Stomach (tissue), 9 donors: ENCODE measurements around the gene REC8. TPM values are rescaled to one million over a fixed set of nuclear protein-coding genes. Genes with fewer than 3 reads are reported as not detected.

Experiments
- DNase-seq, 2 donors: peaks; one replicate each; pipeline versions ENCODE4 v3.0.0 to v3.0.0-alpha.2; 2013 to 2019
- H3K27ac ChIP-seq, 5 donors: fragments of 200-600 bp in 4 of 5; sonication (generic) in 4 of 5; one replicate each; pipeline ENCODE4 v1.5.1; 2013 to 2019; ENCODE audit warnings: mild to moderate bottlenecking in 1 of 5, moderate library complexity in 1 of 5
- H3K27me3 ChIP-seq, 3 donors: fragments of 200-600 bp; sonication (generic); one replicate each; pipeline ENCODE4 v1.5.1; 2017 to 2019; ENCODE audit warnings: mixed run types in 1 of 3
- H3K36me3 ChIP-seq, 4 donors: fragments of 200-600 bp; sonication (generic); 1 replicate in 3 of 4; 2 replicates in 1 of 4; pipeline ENCODE4 v1.5.1; 2016 to 2019
- H3K4me1 ChIP-seq, 4 donors: fragments of 200-600 bp; sonication (generic); one replicate each; pipeline ENCODE4 v1.5.1; 2016 to 2019
- H3K4me3 ChIP-seq, 4 donors: fragments of 200-600 bp; sonication (generic) in 3 of 4; one replicate each; pipeline ENCODE4 v1.5.1; 2016 to 2019; ENCODE audit warnings: mild to moderate bottlenecking in 1 of 4
- H3K9me3 ChIP-seq, 4 donors: fragments of 200-600 bp; sonication (generic); one replicate each; pipeline ENCODE4 v1.5.1; 2016 to 2019
- CTCF ChIP-seq, 7 experiments: fragments of 450-650 bp in 4 of 7; fragments of 200-600 bp in 3 of 7; sonication (generic) in 3 of 7; IDR thresholded peaks; one replicate each; pipeline ENCODE4 v1.5.1; 2016 to 2019; ENCODE audit warnings: antibody characterized with exemption in 7 of 7, control low read depth in 2 of 7, mild to moderate bottlenecking in 1 of 7
- EP300 ChIP-seq: sonication (generic); formaldehyde crosslinking; IDR thresholded peaks from one replicate; pipeline ENCODE4 v1.6.1; 2017; ENCODE audit warnings: antibody characterized with exemption
- POLR2A ChIP-seq, 4 donors: fragments of 450-650 bp; IDR thresholded peaks; one replicate each; pipeline ENCODE4 v1.6.1; 2016; ENCODE audit warnings: antibody characterized with exemption in 4 of 4, control low read depth in 2 of 4, mild to moderate bottlenecking in 1 of 4, moderate library complexity in 1 of 4
- POLR2AphosphoS5 ChIP-seq, 3 donors: sonication (generic); formaldehyde crosslinking; IDR thresholded peaks; one replicate each; pipeline ENCODE4 v1.6.1; 2016; ENCODE audit warnings: antibody characterized with exemption in 3 of 3
- WGBS, 5 donors: extraction: QIAGEN DNeasy Blood & Tissue Kit in 3 of 5; methylation state at CpG; one replicate each; pipeline versions ENCODE4 v1.1.5 to v1.1.7; 2013 to 2018; 5-methylcytosine and 5-hydroxymethylcytosine counted together
- intact Hi-C: fragments of 100-400 bp; cut with DNase I; formaldehyde crosslinking; loops from one replicate; pipeline ENCODE4 v1.15.1; 2023; ENCODE audit warnings: low total_unique reads
- polyA plus RNA-seq, 3 donors: library from polyadenylated mRNA; stranded (reverse); fragments of 200-250 nt; gene quantifications; one replicate each; pipeline ENCODE4 v1.2.3, GENCODE V29; 2013
- total RNA-seq, 5 donors: library from RNA; depleted of rRNA; stranded (reverse); fragments of >200 nt; gene quantifications; one replicate each; pipeline versions ENCODE4 v1.1.0 to v1.2.3, GENCODE V29; 2014 to 2016
- donor health status: healthy with polysubstance abuse.
- donor health status: Bipolar disorder and iron deficiency.
- donor health status: healthy.

The REC8 gene
- total and polyA plus RNA-seq, 8 donors: 14.5 to 122 (median 42.1) TPM

- intact Hi-C loops: no loop called here
- no peak overlapping the region for H3K4me3 ChIP-seq
- H3K36me3 ChIP-seq: peaks cover 38 to 87% (median 81%) of the 10 kb centered on the region in 4 donors
- no peaks in the 10 kb centered on the region for H3K9me3 ChIP-seq
- TF ChIP-seq EP300 (no peak), POLR2A (IDR thresholded peaks at IDR 0.05) (no peak), POLR2AphosphoS5 (IDR thresholded peaks at IDR 0.05) (no peak), CTCF (IDR thresholded peaks at IDR 0.05) (no peak)
- no peak overlapping the region for H3K27ac ChIP-seq
- H3K4me1 ChIP-seq: peaks cover 0 to 23% (median 19%) of the 10 kb centered on the region in 4 donors
- DNase-seq: no peak
- 82 to 92% (median 85%) methylated on average over 5 of the region's 5 CpGs for WGBS, 5 donors
- no peaks in the 10 kb centered on the region for H3K27me3 ChIP-seq
These were observed 4.7 kb downstream of the REC8 start for GRCh38 chr14:24176599-24176998.

- WGBS, 5 donors: 80 to 93% (median 84%) methylated on average over 10 to 12 of the region's 12 CpGs
- H3K36me3 ChIP-seq: peaks cover 42 to 93% (median 87%) of the 10 kb centered on the region in 4 donors
- no peaks in the 10 kb centered on the region for H3K9me3 ChIP-seq
- DNase-seq: no peak
- TF ChIP-seq POLR2AphosphoS5 (IDR thresholded peaks at IDR 0.05): no peak
- TF ChIP-seq EP300: no peak
- TF ChIP-seq POLR2A (IDR thresholded peaks at IDR 0.05): no peak
- TF ChIP-seq CTCF (IDR thresholded peaks at IDR 0.05): no peak
- H3K4me1 ChIP-seq: peaks cover 0 to 17% (median 13%) of the 10 kb centered on the region in 4 donors
- no peaks in the 10 kb centered on the region for H3K27me3 ChIP-seq
- no peak overlapping the region for H3K4me3 ChIP-seq
- no peak overlapping the region for H3K27ac ChIP-seq
- intact Hi-C loops: no loop called here
These were observed 5.4 kb downstream of the REC8 start for GRCh38 chr14:24177041-24177825.

GRCh38 chr14:24177891-24178290, 6.0 kb downstream of the REC8 start:
- H3K27ac ChIP-seq: no peak overlapping the region
- H3K27me3 ChIP-seq: no peaks in the 10 kb centered on the region
- peaks cover 47 to 99% (median 94%) of the 10 kb centered on the region in 4 donors for H3K36me3 ChIP-seq
- no peak for TF ChIP-seq POLR2AphosphoS5 (IDR thresholded peaks at IDR 0.05)
- no peak for TF ChIP-seq CTCF (IDR thresholded peaks at IDR 0.05)
- no peak for TF ChIP-seq EP300
- TF ChIP-seq POLR2A (IDR thresholded peaks at IDR 0.05): no peak
- 90 to 93% (median 92%) methylated on average over 12 to 14 of the region's 14 CpGs for WGBS, 5 donors
- DNase-seq: no peak
- intact Hi-C loops: no loop called here
- H3K9me3 ChIP-seq: no peaks in the 10 kb centered on the region
- H3K4me1 ChIP-seq: peaks cover 0 to 10% (median 6%) of the 10 kb centered on the region in 4 donors
- no peak overlapping the region for H3K4me3 ChIP-seq

- no peak for TF ChIP-seq CTCF (IDR thresholded peaks at IDR 0.05)
- no peak for TF ChIP-seq EP300
- no peak for TF ChIP-seq POLR2AphosphoS5 (IDR thresholded peaks at IDR 0.05)
- TF ChIP-seq POLR2A (IDR thresholded peaks at IDR 0.05): no peak
- no peak for DNase-seq
- intact Hi-C loops: no loop called here
These were observed 6.7 kb downstream of the REC8 start for GRCh38 chr14:24178399-24179178.

More at GRCh38 chr14:24178399-24179178, 6.7 kb downstream of the REC8 start:
- Histone ChIP-seq H3K4me1 (peaks cover 0 to 6% (median 2%) of the 10 kb centered on the region in 4 donors), H3K27me3 (no peaks in the 10 kb centered on the region), H3K4me3 (no peak overlapping the region), H3K36me3 (peaks cover 54 to 100% (median 99%) of the 10 kb centered on the region in 4 donors), H3K9me3 (no peaks in the 10 kb centered on the region), H3K27ac (peak overlapping the region in 2 of 5 donors; percentile 67 to 75)
- WGBS, 5 donors: 83 to 93% (median 86%) methylated on average over 12 of the region's 12 CpGs
